GM21825 (cell line): ENCODE data around the gene PLD2.

Experiments
- ATAC-seq: cut with Tn5 transposase; IDR thresholded peaks from one replicate; pipeline ENCODE4 v1.9.1; 2021; ENCODE audit warnings: mild to moderate bottlenecking, moderate library complexity; ENCODE audit not compliant: unreplicated experiment

Gene PLD2

GRCh38 chr17:4832829-4833177, 25.9 kb downstream of the PLD2 start:
- peak; percentile 4 for ATAC-seq

- peak; percentile 89 for ATAC-seq
Measured at GRCh38 chr17:4833178-4833940, 26.4 kb downstream of the PLD2 start, which contains the start of gene MINK1. MINK1 (plus strand) TSS chr17:4833340; CDS start chr17:4833584, 244 bp downstream.

GRCh38 chr17:4833941-4834680, 27.2 kb downstream of the PLD2 start:
- no peak for ATAC-seq

GRCh38 chr17:4834681-4835020, 27.7 kb downstream of the PLD2 start:
- no peak for ATAC-seq

- ATAC-seq = no peak
Measured at GRCh38 chr17:4836221-4836620, 29.3 kb downstream of the PLD2 start.

GRCh38 chr17:4837471-4838308, 30.7 kb downstream of the PLD2 start:
- ATAC-seq = no peak

GRCh38 chr17:4838309-4838785, 31.4 kb downstream of the PLD2 start:
- ATAC-seq = no peak

GRCh38 chr17:4839221-4839620, 32.3 kb downstream of the PLD2 start:
- ATAC-seq = no peak

GRCh38 chr17:4839965-4840892, 33.3 kb downstream of the PLD2 start:
- ATAC-seq = no peak

GRCh38 chr17:4840893-4841242, 33.9 kb downstream of the PLD2 start:
- ATAC-seq = no peak

GRCh38 chr17:4842376-4842775, 35.4 kb downstream of the PLD2 start:
- no peak for ATAC-seq

- ATAC-seq = no peak
Measured at GRCh38 chr17:4843321-4844000, 36.5 kb downstream of the PLD2 start.

- ATAC-seq = no peak
Measured at GRCh38 chr17:4845118-4845517, 38.2 kb downstream of the PLD2 start.

- no peak for ATAC-seq
Measured at GRCh38 chr17:4846635-4847390, 39.9 kb downstream of the PLD2 start.

GRCh38 chr17:4849011-4849536, 42.1 kb downstream of the PLD2 start:
- no peak for ATAC-seq

- no peak for ATAC-seq
Measured at GRCh38 chr17:4850246-4850645, 43.3 kb downstream of the PLD2 start.

- ATAC-seq = no peak
Measured at GRCh38 chr17:4851084-4851483, 44.1 kb downstream of the PLD2 start.

GRCh38 chr17:4852567-4853207, 45.7 kb downstream of the PLD2 start:
- no peak for ATAC-seq
